WTC11 (cell line): ENCODE measurements around the gene COL11A1.

Experiments
- CBFB ChIP-seq: sonication (generic); formaldehyde crosslinking; IDR thresholded peaks from 2 replicates; pipeline ENCODE4 v1.8.1; 2022; ENCODE audit warnings: mild to moderate bottlenecking, low read depth, missing genetic modification reagents
- CREM ChIP-seq: sonication (generic); formaldehyde crosslinking; IDR thresholded peaks from 2 replicates; pipeline ENCODE4 v1.8.1; 2022; ENCODE audit warnings: mild to moderate bottlenecking, missing genetic modification reagents, moderate library complexity
- ETV6 ChIP-seq: sonication (generic); formaldehyde crosslinking; IDR thresholded peaks from 2 replicates; pipeline ENCODE4 v1.8.1; 2022; ENCODE audit warnings: mild to moderate bottlenecking, missing genetic modification reagents
- NFE2L1 ChIP-seq: sonication (generic); formaldehyde crosslinking; IDR thresholded peaks from 2 replicates; pipeline ENCODE4 v1.8.1; 2023; ENCODE audit warnings: missing genetic modification reagents
- RORB ChIP-seq: fragments of 250-450 bp; sonication (Bioruptor Pico); IDR thresholded peaks from 2 replicates; pipeline ENCODE4 v1.9.0; 2021; ENCODE audit warnings: mild to moderate bottlenecking
- SP1 ChIP-seq: sonication (generic); formaldehyde crosslinking; conservative IDR thresholded peaks from 2 replicates; pipeline ENCODE4 v1.8.1; 2022; ENCODE audit warnings: missing genetic modification reagents
- TCF7 ChIP-seq: sonication (generic); formaldehyde crosslinking; IDR thresholded peaks from 2 replicates; pipeline ENCODE4 v1.8.0; 2022; ENCODE audit warnings: mild to moderate bottlenecking, low read depth, missing genetic modification reagents, moderate library complexity
- TEAD4 ChIP-seq: sonication (generic); formaldehyde crosslinking; IDR thresholded peaks from 2 replicates; pipeline ENCODE4 v1.8.0; 2022; ENCODE audit warnings: mild to moderate bottlenecking, missing genetic modification reagents
- ZBTB21 ChIP-seq: sonication (generic); formaldehyde crosslinking; IDR thresholded peaks from 2 replicates; pipeline ENCODE4 v1.8.1; 2023; ENCODE audit warnings: mild to moderate bottlenecking, missing genetic modification reagents, borderline replicate concordance
- ZNF232 ChIP-seq: sonication (generic); formaldehyde crosslinking; IDR thresholded peaks from 2 replicates; pipeline ENCODE4 v1.8.0; 2022; ENCODE audit warnings: mild to moderate bottlenecking, missing genetic modification reagents
- ZNF396 ChIP-seq: fragments of 250-450 bp; sonication (Bioruptor Pico); IDR thresholded peaks from 2 replicates; pipeline ENCODE4 v1.8.0; 2021; ENCODE audit warnings: mild to moderate bottlenecking, moderate library complexity, borderline replicate concordance
- TF ChIP-seq, protein P1 (sequence below): fragments of 200-600 bp; IDR thresholded peaks from 2 replicates; pipeline ENCODE4 v1.8.0; 2022; ENCODE audit warnings: antibody characterized with exemption
- TF ChIP-seq, protein P2 (sequence below): sonication (generic); formaldehyde crosslinking; IDR thresholded peaks from 2 replicates; pipeline ENCODE4 v1.8.1; 2023; ENCODE audit warnings: mild to moderate bottlenecking, missing genetic modification reagents, moderate library complexity
- TF ChIP-seq, protein P3 (sequence below): sonication (generic); formaldehyde crosslinking; IDR thresholded peaks from 2 replicates; pipeline ENCODE4 v1.8.0; 2022; ENCODE audit warnings: mild to moderate bottlenecking, missing genetic modification reagents

DNA sequence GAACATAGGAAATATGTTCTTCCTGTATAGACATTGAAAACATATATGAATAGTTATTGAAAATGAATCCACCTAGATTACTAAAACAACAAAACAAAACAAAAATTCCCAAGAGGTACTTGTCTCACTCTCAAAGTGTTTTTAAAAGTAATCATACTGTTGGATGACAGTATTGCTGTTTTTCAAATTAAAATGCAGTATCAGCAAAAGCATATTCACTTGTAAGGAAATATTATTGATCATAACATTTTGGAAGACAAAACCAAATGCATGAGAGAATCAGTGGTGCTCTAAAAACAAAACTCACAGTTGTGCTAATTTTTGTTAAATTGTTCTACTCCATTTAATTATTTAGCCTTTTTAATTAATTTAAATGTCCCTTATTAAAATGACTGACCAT, 131.0 kb downstream of the COL11A1 start:
- no peak for TF ChIP-seq SP1 (CRISPR knock-in tag)
- no peak for TF ChIP-seq CBFB (CRISPR knock-in tag)
- TF ChIP-seq, protein P1, sequence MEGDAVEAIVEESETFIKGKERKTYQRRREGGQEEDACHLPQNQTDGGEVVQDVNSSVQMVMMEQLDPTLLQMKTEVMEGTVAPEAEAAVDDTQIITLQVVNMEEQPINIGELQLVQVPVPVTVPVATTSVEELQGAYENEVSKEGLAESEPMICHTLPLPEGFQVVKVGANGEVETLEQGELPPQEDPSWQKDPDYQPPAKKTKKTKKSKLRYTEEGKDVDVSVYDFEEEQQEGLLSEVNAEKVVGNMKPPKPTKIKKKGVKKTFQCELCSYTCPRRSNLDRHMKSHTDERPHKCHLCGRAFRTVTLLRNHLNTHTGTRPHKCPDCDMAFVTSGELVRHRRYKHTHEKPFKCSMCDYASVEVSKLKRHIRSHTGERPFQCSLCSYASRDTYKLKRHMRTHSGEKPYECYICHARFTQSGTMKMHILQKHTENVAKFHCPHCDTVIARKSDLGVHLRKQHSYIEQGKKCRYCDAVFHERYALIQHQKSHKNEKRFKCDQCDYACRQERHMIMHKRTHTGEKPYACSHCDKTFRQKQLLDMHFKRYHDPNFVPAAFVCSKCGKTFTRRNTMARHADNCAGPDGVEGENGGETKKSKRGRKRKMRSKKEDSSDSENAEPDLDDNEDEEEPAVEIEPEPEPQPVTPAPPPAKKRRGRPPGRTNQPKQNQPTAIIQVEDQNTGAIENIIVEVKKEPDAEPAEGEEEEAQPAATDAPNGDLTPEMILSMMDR: no peak
- no peak for TF ChIP-seq ZBTB21 (CRISPR knock-in tag)
- no peak for TF ChIP-seq NFE2L1 (CRISPR knock-in tag)
- no peak for TF ChIP-seq TCF7 (CRISPR knock-in tag)
- no peak for TF ChIP-seq RORB (CRISPR knock-in tag)
- TF ChIP-seq ZNF396 (CRISPR knock-in tag): no peak
- TF ChIP-seq TEAD4 (CRISPR knock-in tag): no peak
- TF ChIP-seq, protein P2, sequence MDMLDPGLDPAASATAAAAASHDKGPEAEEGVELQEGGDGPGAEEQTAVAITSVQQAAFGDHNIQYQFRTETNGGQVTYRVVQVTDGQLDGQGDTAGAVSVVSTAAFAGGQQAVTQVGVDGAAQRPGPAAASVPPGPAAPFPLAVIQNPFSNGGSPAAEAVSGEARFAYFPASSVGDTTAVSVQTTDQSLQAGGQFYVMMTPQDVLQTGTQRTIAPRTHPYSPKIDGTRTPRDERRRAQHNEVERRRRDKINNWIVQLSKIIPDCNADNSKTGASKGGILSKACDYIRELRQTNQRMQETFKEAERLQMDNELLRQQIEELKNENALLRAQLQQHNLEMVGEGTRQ: no peak
- no peak for TF ChIP-seq ZNF232 (CRISPR knock-in tag)
- TF ChIP-seq, protein P3, sequence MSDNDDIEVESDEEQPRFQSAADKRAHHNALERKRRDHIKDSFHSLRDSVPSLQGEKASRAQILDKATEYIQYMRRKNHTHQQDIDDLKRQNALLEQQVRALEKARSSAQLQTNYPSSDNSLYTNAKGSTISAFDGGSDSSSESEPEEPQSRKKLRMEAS (CRISPR knock-in tag): no peak
- no peak for TF ChIP-seq ETV6 (CRISPR knock-in tag)
- TF ChIP-seq CREM (CRISPR knock-in tag): no peak
